H1 (cell line): ENCODE data around the gene ASB4. TPM values are rescaled to one million over a fixed set of nuclear protein-coding genes. Genes with fewer than 3 reads are reported as not detected.

Experiments
- CTCF ChIA-PET: fragments of 300-600 bp; sonication (Branson Sonifier 250); formaldehyde crosslinking; loops from one replicate; lab custom pipeline; 2021; ENCODE audit not compliant: partially characterized antibody; lab: Charles Lee
- POLR2A ChIA-PET: fragments of 300-600 bp; sonication (Branson Sonifier 250); formaldehyde crosslinking; loops from one replicate; lab custom pipeline; 2021; ENCODE audit warnings: inconsistent platforms; ENCODE audit not compliant: partially characterized antibody; lab: Charles Lee
- DNase-seq, 2 experiments: peaks; one replicate each; pipeline versions ENCODE4 v3.0.0 to v3.0.0-alpha.2; 2010 to 2022; ENCODE audit warnings: low spot score in 2 of 2, low read depth in 1 of 2, mixed read lengths in 1 of 2
- FAIRE-seq: peaks from 2 replicates; lab custom pipeline; 2011; peaks lifted over from hg19 to GRCh38; lab: Jason Lieb, UNC
- H2AFZ ChIP-seq: 2 replicates; pipeline ENCODE4 v1.8.1; 2012; ENCODE audit warnings: low read length, inconsistent platforms
- H2AK5ac ChIP-seq: 2 replicates; pipeline ENCODE4 v1.6.1; 2013; ENCODE audit warnings: low read depth, low read length
- H2BK120ac ChIP-seq: replicated peaks from 2 replicates; pipeline ENCODE3; 2013; ENCODE audit warnings: low read depth, low read length, inconsistent platforms
- H2BK12ac ChIP-seq: 2 replicates; pipeline ENCODE4 v1.6.1; 2013; ENCODE audit warnings: low read depth, low read length
- H2BK15ac ChIP-seq: 2 replicates; pipeline ENCODE4 v1.6.1; 2013; ENCODE audit warnings: low read length
- H2BK20ac ChIP-seq: 2 replicates; pipeline ENCODE4 v1.6.1; 2013; ENCODE audit warnings: low read length
- H2BK5ac ChIP-seq: 2 replicates; pipeline ENCODE4 v1.6.1; 2013; ENCODE audit warnings: low read depth, low read length
- H3K14ac ChIP-seq: 2 replicates; pipeline ENCODE4 v1.6.1; 2013; ENCODE audit warnings: inconsistent platforms; ENCODE audit not compliant: insufficient read length
- H3K18ac ChIP-seq: 2 replicates; pipeline ENCODE4 v1.6.1; 2013; ENCODE audit warnings: low read length; ENCODE audit errors: extremely low read depth
- H3K23ac ChIP-seq: 2 replicates; pipeline ENCODE4 v1.6.1; 2013; ENCODE audit warnings: inconsistent platforms; ENCODE audit not compliant: insufficient read length
- H3K23me2 ChIP-seq: 2 replicates; pipeline ENCODE4 v1.6.1; 2013; ENCODE audit warnings: low read depth, low read length
- H3K27ac ChIP-seq: 2 replicates; pipeline ENCODE4 v1.6.1; 2011; ENCODE audit warnings: low read depth, low read length, inconsistent platforms
- H3K27me3 ChIP-seq, 4 experiments: replicated peaks in 1 of 4; 1 replicate in 1 of 4; 2 replicates in 3 of 4; pipeline versions ENCODE4 v1.6.1 to v1.8.1; 2011 to 2013; ENCODE audit warnings: low read length in 3 of 4, mild to moderate bottlenecking in 3 of 4, inconsistent platforms in 2 of 4, mixed read lengths in 2 of 4, moderate library complexity in 1 of 4; ENCODE audit not compliant: control insufficient read depth in 3 of 4, insufficient read depth in 3 of 4; ENCODE audit errors: extremely low read depth in 1 of 4
- H3K36me3 ChIP-seq, 4 experiments: 2 replicates each; pipeline versions ENCODE4 v1.6.1 to v1.8.1; 2011 to 2013; ENCODE audit warnings: mild to moderate bottlenecking in 4 of 4, low read length in 3 of 4, moderate library complexity in 2 of 4, control low read depth in 1 of 4, inconsistent platforms in 1 of 4; ENCODE audit not compliant: insufficient read depth in 4 of 4, control insufficient read depth in 2 of 4
- H3K4ac ChIP-seq: replicated peaks from 2 replicates; pipeline ENCODE3; 2013; ENCODE audit warnings: low read length, low read depth, mixed read lengths, inconsistent platforms; ENCODE audit not compliant: insufficient read length
- H3K4me1 ChIP-seq, 4 experiments: replicated peaks in 1 of 4; 1 replicate in 1 of 4; 2 replicates in 3 of 4; pipeline versions ENCODE4 v1.6.1 to v1.8.1; 2011 to 2013; ENCODE audit warnings: low read length in 3 of 4, inconsistent platforms in 2 of 4, mixed read lengths in 1 of 4; ENCODE audit not compliant: insufficient read depth in 4 of 4, control insufficient read depth in 3 of 4
- H3K4me2 ChIP-seq, 2 experiments: 2 replicates each; pipeline versions ENCODE4 v1.6.1 to v1.8.1; 2011 to 2013; ENCODE audit warnings: low read depth in 2 of 2, low read length in 2 of 2, control low read depth in 1 of 2, inconsistent platforms in 1 of 2, mild to moderate bottlenecking in 1 of 2; ENCODE audit not compliant: insufficient read depth in 1 of 2
- H3K4me3 ChIP-seq, 4 experiments: fragments of 200-600, 300-600 bp in 1 of 4; sonication (generic), shearing (Covaris generic), sonication (Bioruptor Twin) in 1 of 4; 2 replicates each; pipeline versions ENCODE4 v1.5.1 to v1.8.1; 2011 to 2016; ENCODE audit warnings: low read length in 4 of 4, low read depth in 3 of 4, control low read depth in 2 of 4, inconsistent platforms in 2 of 4, mild to moderate bottlenecking in 2 of 4, mixed read lengths in 1 of 4, moderate library complexity in 1 of 4; ENCODE audit not compliant: insufficient read depth in 2 of 4; ENCODE audit errors: extremely low read depth in 1 of 4
- H3K56ac ChIP-seq: replicated peaks from 2 replicates; pipeline ENCODE3; 2013; ENCODE audit warnings: low read depth, mild to moderate bottlenecking, mixed read lengths, low read length, inconsistent platforms; ENCODE audit not compliant: insufficient read length
- H3K79me1 ChIP-seq: 2 replicates; pipeline ENCODE4 v1.6.1; 2013; ENCODE audit warnings: low read depth, low read length, control low read depth
- H3K79me2 ChIP-seq, 2 experiments: 2 replicates each; pipeline versions ENCODE4 v1.6.1 to v1.8.1; 2012 to 2013; ENCODE audit warnings: low read length in 2 of 2, mild to moderate bottlenecking in 2 of 2, inconsistent platforms in 1 of 2; ENCODE audit not compliant: insufficient read depth in 2 of 2, control insufficient read depth in 1 of 2
- H3K9ac ChIP-seq, 4 experiments: replicated peaks in 1 of 4; 1 replicate in 1 of 4; 2 replicates in 3 of 4; pipeline versions ENCODE4 v1.6.1 to v1.8.1; 2011 to 2013; ENCODE audit warnings: low read depth in 3 of 4, low read length in 3 of 4, control low read depth in 2 of 4, mild to moderate bottlenecking in 2 of 4, moderate library complexity in 2 of 4, inconsistent platforms in 1 of 4; ENCODE audit errors: extremely low read depth in 1 of 4
- H3K9me3 ChIP-seq, 2 experiments: 2 replicates each; pipeline versions ENCODE4 v1.6.1 to v1.8.1; 2012 to 2013; ENCODE audit warnings: mild to moderate bottlenecking in 2 of 2, moderate library complexity in 2 of 2, control low read depth in 1 of 2, inconsistent platforms in 1 of 2, low read depth in 1 of 2, low read length in 1 of 2, mixed read lengths in 1 of 2; ENCODE audit not compliant: insufficient read depth in 2 of 2
- H4K20me1 ChIP-seq, 2 experiments: replicated peaks in 1 of 2; 2 replicates each; pipeline versions ENCODE3 to v1.8.1; 2011 to 2013; ENCODE audit warnings: inconsistent platforms in 2 of 2, low read length in 2 of 2, mild to moderate bottlenecking in 1 of 2; ENCODE audit not compliant: insufficient read depth in 2 of 2, control insufficient read depth in 1 of 2
- H4K5ac ChIP-seq: 2 replicates; pipeline ENCODE4 v1.6.1; 2013; ENCODE audit warnings: low read length, low read depth, mixed read lengths, inconsistent platforms; ENCODE audit not compliant: insufficient read length
- H4K8ac ChIP-seq: 2 replicates; pipeline ENCODE4 v1.8.0; 2013; ENCODE audit warnings: mild to moderate bottlenecking, moderate library complexity, low read length, inconsistent platforms; ENCODE audit not compliant: insufficient read depth; ENCODE audit errors: extremely low read depth
- H4K91ac ChIP-seq: replicated peaks from 2 replicates; pipeline ENCODE3; 2013; ENCODE audit warnings: low read length, mixed read lengths, inconsistent platforms; ENCODE audit not compliant: insufficient read length
- CEBPB ChIP-seq: IDR thresholded peaks from 2 replicates; pipeline ENCODE4 v1.6.1; 2012; ENCODE audit warnings: low read depth, low read length
- KDM4A ChIP-seq: IDR thresholded peaks from one replicate; pipeline ENCODE4 v1.7.1; 2012; ENCODE audit warnings: low read depth, mild to moderate bottlenecking, moderate library complexity, low read length, inconsistent platforms; ENCODE audit not compliant: severe bottlenecking
- KDM5A ChIP-seq: fragments of 200-600 bp; IDR thresholded peaks from 2 replicates; pipeline ENCODE4 v1.7.1; 2012; ENCODE audit warnings: mild to moderate bottlenecking, low read length, inconsistent platforms, mixed read lengths
- RFX5 ChIP-seq: IDR thresholded peaks from 2 replicates; pipeline ENCODE4 v1.6.1; 2011; ENCODE audit warnings: low read depth, low read length, improper control_type of control experiment, borderline replicate concordance
- SIX5 ChIP-seq: IDR thresholded peaks from 2 replicates; pipeline ENCODE4 v1.6.1; 2011; ENCODE audit warnings: mild to moderate bottlenecking, low read depth, low read length
- SP1 ChIP-seq: IDR thresholded peaks from 2 replicates; pipeline ENCODE4 v1.6.1; 2011; ENCODE audit warnings: low read depth, low read length
- SP2 ChIP-seq: IDR thresholded peaks from 2 replicates; pipeline ENCODE4 v1.6.1; 2012; ENCODE audit warnings: mild to moderate bottlenecking, low read length, inconsistent platforms
- TCF12 ChIP-seq: IDR thresholded peaks from 2 replicates; pipeline ENCODE4 v1.6.1; 2011; ENCODE audit warnings: low read depth, mild to moderate bottlenecking, low read length
- YY1 ChIP-seq: IDR thresholded peaks from 2 replicates; pipeline ENCODE4 v1.6.1; 2011; ENCODE audit warnings: low read depth, mild to moderate bottlenecking, low read length
- WGBS, 2 experiments: shearing (Covaris generic) in 1 of 2; methylation state at CpG; one replicate each; pipeline versions ENCODE4 v1.1.6 to v1.1.7; 2013 to 2015; ENCODE audit warnings: low lambda C conversion rate in 2 of 2, mixed read lengths in 2 of 2, inconsistent platforms in 1 of 2, low coverage in 1 of 2, missing lambda C conversion rate in 1 of 2; ENCODE audit not compliant: insufficient replicate concordance in 2 of 2, insufficient coverage in 1 of 2, insufficient read length in 1 of 2; ENCODE audit errors: extremely low coverage in 1 of 2, missing lambda C conversion rate in 1 of 2; 5-methylcytosine and 5-hydroxymethylcytosine counted together
- polyA plus RNA-seq, 7 experiments: library from polyadenylated mRNA; depleted of rRNA in 3 of 7; stranded (reverse) in 5 of 7; unstranded in 2 of 7; fragments of >200 nt in 5 of 7; fragments of 200-250 nt in 2 of 7; gene quantifications; 1 replicate in 5 of 7; 2 replicates in 1 of 7; 4 replicates in 1 of 7; pipeline versions ENCODE4 v1.2.1 to v1.2.3, GENCODE V29; 2011 to 2013; ENCODE audit warnings: missing spikeins in 2 of 7, mixed read lengths in 2 of 7
- total RNA-seq: library from RNA; stranded (reverse); fragmentation: NEBNext Ultra II Directional; extraction: Animal tissue kit (Norgen Biotek cat#: 25700); gene quantifications from 2 replicates; pipeline ENCODE4 v1.2.1, GENCODE V29; 2021

ASB4 gene
- total and polyA plus RNA-seq, 2 of the 8 experiments (the other 6 are each of a cell fraction or from before 2014, with no cell fraction given), result not detected

DNA sequence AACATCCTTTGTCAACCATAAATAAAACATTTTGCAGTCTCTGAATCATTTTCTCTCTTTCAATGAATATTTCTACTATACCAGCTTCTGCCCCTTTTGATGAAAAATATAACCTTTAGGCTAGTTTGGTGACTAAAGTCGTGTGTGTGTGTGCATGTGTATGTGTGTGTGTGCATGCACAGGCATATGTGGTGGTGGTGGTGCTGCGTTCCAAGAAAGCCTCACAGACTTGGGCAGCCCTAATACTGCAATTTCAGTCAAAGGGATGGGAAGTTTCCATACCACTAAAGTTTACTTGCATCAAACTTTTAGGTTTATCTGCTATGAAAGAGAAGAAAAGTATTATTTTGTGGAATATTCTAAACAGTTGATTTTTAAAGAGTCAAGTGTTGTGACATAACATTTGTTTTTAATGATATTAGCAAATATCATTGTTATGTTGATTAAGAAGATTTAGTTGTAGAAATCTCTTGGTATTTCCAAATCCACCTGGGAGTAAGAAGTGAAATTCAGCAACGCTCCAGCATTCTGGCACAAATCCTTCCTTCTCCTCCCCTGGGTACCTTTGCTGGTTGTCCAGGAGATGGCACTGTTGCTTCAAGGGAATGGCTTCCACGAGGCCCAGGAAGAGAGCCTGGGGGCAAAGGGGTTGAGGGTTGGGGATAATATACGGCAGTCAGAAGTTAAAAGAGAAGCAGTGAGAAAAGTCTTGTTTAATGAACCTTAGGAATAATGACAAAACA is 41.5 kb downstream of the ASB4 start:
- peak in 1 of 2 experiments; percentile 67 for DNase-seq
- Histone ChIP-seq H3K4me1 (no peaks in the 10 kb centered on the region), H3K79me2 (no peaks in the 10 kb centered on the region), H4K5ac (no peak overlapping the region), H3K9me3 (no peaks in the 10 kb centered on the region), H3K4me3 (no peak overlapping the region), H4K8ac (no peak overlapping the region; the same call in 1 of the 2 replicates), H3K23me2 (no peaks in the 10 kb centered on the region), H3K56ac (no peak overlapping the region), H3K79me1 (no peaks in the 10 kb centered on the region), H2BK15ac (no peak overlapping the region), H3K27ac (no peak overlapping the region), H2BK120ac (no peak overlapping the region), H3K27me3 (no peaks in the 10 kb centered on the region), H3K23ac (no peak overlapping the region), H3K36me3 (no peaks in the 10 kb centered on the region), H3K18ac (no peak overlapping the region), H4K91ac (no peak overlapping the region), H3K4me2 (no peak overlapping the region), H3K14ac (no peak overlapping the region), H4K20me1 (no peaks in the 10 kb centered on the region), H3K4ac (no peak overlapping the region), H2BK20ac (no peak overlapping the region), H2BK12ac (no peak overlapping the region), H2AK5ac (no peak overlapping the region), H2AFZ (0 out of 2 replicates have a peak overlapping the region, but pooled peaks have one; percentile 39), H2BK5ac (no peak overlapping the region), H3K9ac (no peak overlapping the region)
- FAIRE-seq, result peak; percentile 86
- WGBS, 2 experiments, result 64% methylated on average over 5 of the region's 5 CpGs; no CpG with 5 or more reads in 1 of the 2 experiments
- CTCF ChIA-PET, result interaction anchor here (0.7 to 17.5 kb wide), 36 partner anchors 9 to 372 kb away, joined by 3 to 482 read pairs (median 5); no protein-coding TSS in a partner anchor
- POLR2A ChIA-PET, result no interaction called here
- TF ChIP-seq YY1 (peak; percentile 65; the same call in 1 of the 2 replicates), SIX5 (no peak), CEBPB (no peak), KDM4A (no peak), KDM5A (no peak), RFX5 (no peak), SP2 (no peak), SP1 (no peak), TCF12 (no peak)
